Chondrocyte (in vitro differentiated cells): ENCODE measurements around the gene TESPA1. TPM values are rescaled to one million over a fixed set of nuclear protein-coding genes. Genes with fewer than 3 reads are reported as not detected.

Source experiments
- DNase-seq: peaks from one replicate; pipeline ENCODE4 v3.0.0; 2021; ENCODE audit warnings: mixed read lengths, low spot score
- H3K27ac Mint-ChIP-seq: one replicate; pipeline ENCODE4 v1.8.0; 2021; ENCODE audit warnings: mild to moderate bottlenecking, moderate library complexity, mixed read lengths; ENCODE audit not compliant: unreplicated experiment
- H3K27me3 Mint-ChIP-seq: 2 replicates; pipeline ENCODE4 v1.8.0; 2021; ENCODE audit warnings: low read depth, mixed read lengths
- H3K36me3 Mint-ChIP-seq: 2 replicates; pipeline ENCODE4 v1.8.0; 2021; ENCODE audit warnings: low read depth, mixed read lengths
- H3K4me1 Mint-ChIP-seq: 2 replicates; pipeline ENCODE4 v1.8.0; 2021; ENCODE audit warnings: low read depth, mild to moderate bottlenecking, mixed read lengths
- H3K4me3 Mint-ChIP-seq: one replicate; pipeline ENCODE4 v1.8.0; 2021; ENCODE audit warnings: mild to moderate bottlenecking, moderate library complexity, mixed read lengths; ENCODE audit not compliant: unreplicated experiment
- H3K9me3 Mint-ChIP-seq: 2 replicates; pipeline ENCODE4 v1.8.0; 2021; ENCODE audit warnings: low read depth, mixed read lengths
- CTCF ChIP-seq: fragments of 200-600 bp; sonication (generic); IDR thresholded peaks from 2 replicates; pipeline ENCODE4 v1.5.0; 2021; ENCODE audit warnings: antibody characterized with exemption, mild to moderate bottlenecking, moderate library complexity
- total RNA-seq: library from RNA; stranded (reverse); gene quantifications from 3 replicates; pipeline ENCODE4 v1.2.1, GENCODE V29; 2021

Gene TESPA1
- total RNA-seq, 1 donor from 2014 or later = not detected

GRCh38 chr12:54975272-54975671, 9.3 kb downstream of the TESPA1 start:
- DNase-seq = no peak
- TF ChIP-seq CTCF = no peak
- Mint-ChIP-seq H3K27ac (no peak overlapping the region), H3K4me1 (no peaks in the 10 kb centered on the region), H3K4me3 (no peak overlapping the region), H3K36me3 (no peaks in the 10 kb centered on the region), H3K27me3 (peaks cover 43% of the 10 kb centered on the region), H3K9me3 (no peaks in the 10 kb centered on the region)

- no peak for TF ChIP-seq CTCF
- no peaks in the 10 kb centered on the region for H3K9me3 Mint-ChIP-seq
Observed at GRCh38 chr12:54974279-54974678, 10.3 kb downstream of the TESPA1 start.

GRCh38 chr12:54973556-54973955, 11.0 kb downstream of the TESPA1 start:
- no peak overlapping the region for H3K4me3 Mint-ChIP-seq
- no peak for TF ChIP-seq CTCF
- H3K27ac Mint-ChIP-seq = no peak overlapping the region
- H3K9me3 Mint-ChIP-seq = no peaks in the 10 kb centered on the region
- DNase-seq = no peak
- peaks cover 36% of the 10 kb centered on the region for H3K27me3 Mint-ChIP-seq
- no peaks in the 10 kb centered on the region for H3K4me1 Mint-ChIP-seq
- H3K36me3 Mint-ChIP-seq = no peaks in the 10 kb centered on the region

More at GRCh38 chr12:54974279-54974678, 10.3 kb downstream of the TESPA1 start:
- H3K4me1 Mint-ChIP-seq = no peaks in the 10 kb centered on the region
- no peaks in the 10 kb centered on the region for H3K36me3 Mint-ChIP-seq
- H3K27me3 Mint-ChIP-seq = peaks cover 39% of the 10 kb centered on the region
- no peak overlapping the region for H3K4me3 Mint-ChIP-seq
- DNase-seq = no peak
- H3K27ac Mint-ChIP-seq = no peak overlapping the region

- H3K27me3 Mint-ChIP-seq = peaks cover 27% of the 10 kb centered on the region
- no peak overlapping the region for H3K4me3 Mint-ChIP-seq
- H3K4me1 Mint-ChIP-seq = no peaks in the 10 kb centered on the region
- no peak for TF ChIP-seq CTCF
- H3K27ac Mint-ChIP-seq = no peak overlapping the region
- DNase-seq = no peak
- no peaks in the 10 kb centered on the region for H3K9me3 Mint-ChIP-seq
- H3K36me3 Mint-ChIP-seq = no peaks in the 10 kb centered on the region
Observed at GRCh38 chr12:54970741-54971140, 13.8 kb downstream of the TESPA1 start.

- no peak for TF ChIP-seq CTCF
- H3K27ac Mint-ChIP-seq = no peak overlapping the region
- no peaks in the 10 kb centered on the region for H3K9me3 Mint-ChIP-seq
- no peak for DNase-seq
- H3K27me3 Mint-ChIP-seq = peaks cover 40% of the 10 kb centered on the region
- no peaks in the 10 kb centered on the region for H3K4me1 Mint-ChIP-seq
- H3K4me3 Mint-ChIP-seq = no peak overlapping the region
- H3K36me3 Mint-ChIP-seq = no peaks in the 10 kb centered on the region
Observed at GRCh38 chr12:54968181-54968730, 16.3 kb downstream of the TESPA1 start.
